Measurements from ENCODE around the gene NSUN6.
"Not testable (repeated sequence)": the region's sequence is repeated elsewhere in the genome, so short reads cannot be mapped to it uniquely, and the experiment has no call there.

Gene NSUN6

GRCh38 chr10:18610517-18610916, 40.9 kb downstream of the NSUN6 start:
- Histone ChIP-seq H3K4me1 (ENCODE audit: control insufficient read depth, insufficient read depth, low read length, unreplicated experiment) (peaks cover 50% of the 10 kb centered on the region), H3K79me2 (ENCODE audit: control insufficient read depth, insufficient read depth, low read length, unreplicated experiment) (no peaks in the 10 kb centered on the region), H3K4me3 (ENCODE audit: low read depth, low read length) (no peak overlapping the region), H3K27me3 (ENCODE audit: insufficient read depth, low read length) (no peaks in the 10 kb centered on the region), H2AFZ (ENCODE audit: low read length, unreplicated experiment) (peak overlapping the region; percentile 84), H3K36me3 (ENCODE audit: insufficient read depth, low read length) (peaks cover 7% of the 10 kb centered on the region; the same call in 1 of the 2 replicates), H3K27ac (ENCODE audit: low read depth, low read length) (peak overlapping the region; percentile 89)

- peaks cover 53% of the 10 kb centered on the region for H3K4me1 ChIP-seq (ENCODE audit: control insufficient read depth, insufficient read depth, low read length, unreplicated experiment)
- H3K27ac ChIP-seq (ENCODE audit: low read depth, low read length): peak overlapping the region; percentile 71
Observed at GRCh38 chr10:18608596-18608995, 42.8 kb downstream of the NSUN6 start.

GRCh38 chr10:18607503-18608378, 43.6 kb downstream of the NSUN6 start:
- no peaks in the 10 kb centered on the region for H3K79me2 ChIP-seq (ENCODE audit: control insufficient read depth, insufficient read depth, low read length, unreplicated experiment)
- 0 out of 2 replicates have a peak, but pooled peaks cover 3% of the 10 kb centered on the region for H3K36me3 ChIP-seq (ENCODE audit: insufficient read depth, low read length)
- peak overlapping the region; percentile 71 for H3K27ac ChIP-seq (ENCODE audit: low read depth, low read length)
- no peaks in the 10 kb centered on the region for H3K27me3 ChIP-seq (ENCODE audit: insufficient read depth, low read length)
- peaks cover 53% of the 10 kb centered on the region for H3K4me1 ChIP-seq (ENCODE audit: control insufficient read depth, insufficient read depth, low read length, unreplicated experiment)
- peak overlapping the region; percentile 17; the same call in 1 of the 2 replicates for H3K4me3 ChIP-seq (ENCODE audit: low read depth, low read length)
- no peak overlapping the region for H2AFZ ChIP-seq (ENCODE audit: low read length, unreplicated experiment)

More at GRCh38 chr10:18608596-18608995, 42.8 kb downstream of the NSUN6 start:
- Histone ChIP-seq H2AFZ (ENCODE audit: low read length, unreplicated experiment) (no peak overlapping the region), H3K4me3 (ENCODE audit: low read depth, low read length) (no peak overlapping the region), H3K27me3 (ENCODE audit: insufficient read depth, low read length) (no peaks in the 10 kb centered on the region), H3K36me3 (ENCODE audit: insufficient read depth, low read length) (peaks cover 7% of the 10 kb centered on the region; the same call in 1 of the 2 replicates), H3K79me2 (ENCODE audit: control insufficient read depth, insufficient read depth, low read length, unreplicated experiment) (no peaks in the 10 kb centered on the region)

- Histone ChIP-seq H2AFZ (ENCODE audit: low read length, unreplicated experiment) (no peak overlapping the region), H3K27me3 (ENCODE audit: insufficient read depth, low read length) (no peaks in the 10 kb centered on the region), H3K4me1 (ENCODE audit: control insufficient read depth, insufficient read depth, low read length, unreplicated experiment) (peaks cover 51% of the 10 kb centered on the region), H3K79me2 (ENCODE audit: control insufficient read depth, insufficient read depth, low read length, unreplicated experiment) (no peaks in the 10 kb centered on the region), H3K36me3 (ENCODE audit: insufficient read depth, low read length) (0 out of 2 replicates have a peak, but pooled peaks cover 3% of the 10 kb centered on the region), H3K4me3 (ENCODE audit: low read depth, low read length) (no peak overlapping the region), H3K27ac (ENCODE audit: low read depth, low read length) (peak overlapping the region; percentile 71)
Observed at GRCh38 chr10:18606051-18606695, 45.2 kb downstream of the NSUN6 start.

GRCh38 chr10:18601321-18601720, 50.1 kb downstream of the NSUN6 start:
- Histone ChIP-seq H3K36me3 (ENCODE audit: insufficient read depth, low read length) (0 out of 2 replicates have a peak, but pooled peaks cover 3% of the 10 kb centered on the region), H3K27ac (ENCODE audit: low read depth, low read length) (no peak overlapping the region), H3K27me3 (ENCODE audit: insufficient read depth, low read length) (no peaks in the 10 kb centered on the region), H3K4me1 (ENCODE audit: control insufficient read depth, insufficient read depth, low read length, unreplicated experiment) (peaks cover 12% of the 10 kb centered on the region), H3K79me2 (ENCODE audit: control insufficient read depth, insufficient read depth, low read length, unreplicated experiment) (no peaks in the 10 kb centered on the region), H3K4me3 (ENCODE audit: low read depth, low read length) (no peak overlapping the region), H2AFZ (ENCODE audit: low read length, unreplicated experiment) (no peak overlapping the region)

GRCh38 chr10:18599392-18599791, 52.0 kb downstream of the NSUN6 start:
- Histone ChIP-seq H3K4me3 (ENCODE audit: low read depth, low read length) (no peak overlapping the region), H3K27ac (ENCODE audit: low read depth, low read length) (no peak overlapping the region)

GRCh38 chr10:18594574-18595156, 56.7 kb downstream of the NSUN6 start:
- H3K27ac ChIP-seq (ENCODE audit: low read depth, low read length): no peak overlapping the region
- H3K4me3 ChIP-seq (ENCODE audit: low read depth, low read length): no peak overlapping the region
- H3K27me3 ChIP-seq (ENCODE audit: insufficient read depth, low read length): no peaks in the 10 kb centered on the region
- no peaks in the 10 kb centered on the region for H3K79me2 ChIP-seq (ENCODE audit: control insufficient read depth, insufficient read depth, low read length, unreplicated experiment)
- H3K4me1 ChIP-seq (ENCODE audit: control insufficient read depth, insufficient read depth, low read length, unreplicated experiment): no peaks in the 10 kb centered on the region
- H2AFZ ChIP-seq (ENCODE audit: low read length, unreplicated experiment): no peak overlapping the region
- H3K36me3 ChIP-seq (ENCODE audit: insufficient read depth, low read length): no peaks in the 10 kb centered on the region

More at GRCh38 chr10:18599392-18599791, 52.0 kb downstream of the NSUN6 start:
- no peaks in the 10 kb centered on the region for H3K27me3 ChIP-seq (ENCODE audit: insufficient read depth, low read length)
- no peaks in the 10 kb centered on the region for H3K79me2 ChIP-seq (ENCODE audit: control insufficient read depth, insufficient read depth, low read length, unreplicated experiment)
- H2AFZ ChIP-seq (ENCODE audit: low read length, unreplicated experiment): no peak overlapping the region
- no peaks in the 10 kb centered on the region for H3K36me3 ChIP-seq (ENCODE audit: insufficient read depth, low read length)
- H3K4me1 ChIP-seq (ENCODE audit: control insufficient read depth, insufficient read depth, low read length, unreplicated experiment): no peaks in the 10 kb centered on the region

- H3K27ac ChIP-seq (ENCODE audit: low read depth, low read length); H2AFZ ChIP-seq (ENCODE audit: low read length, unreplicated experiment); H3K4me3 ChIP-seq (ENCODE audit: low read depth, low read length); H3K27me3 ChIP-seq (ENCODE audit: insufficient read depth, low read length); H3K4me1 ChIP-seq (ENCODE audit: control insufficient read depth, insufficient read depth, low read length, unreplicated experiment); H3K79me2 ChIP-seq (ENCODE audit: control insufficient read depth, insufficient read depth, low read length, unreplicated experiment): not testable (repeated sequence)
- H3K36me3 ChIP-seq (ENCODE audit: insufficient read depth, low read length): peaks cover 11% of the 10 kb centered on the region; the same call in 1 of the 2 replicates
Observed at GRCh38 chr10:18591141-18591540, 60.2 kb downstream of the NSUN6 start.

- not testable (repeated sequence) for H3K4me1 ChIP-seq (ENCODE audit: control insufficient read depth, insufficient read depth, low read length, unreplicated experiment); H3K79me2 ChIP-seq (ENCODE audit: control insufficient read depth, insufficient read depth, low read length, unreplicated experiment); H3K27ac ChIP-seq (ENCODE audit: low read depth, low read length); H3K27me3 ChIP-seq (ENCODE audit: insufficient read depth, low read length); H2AFZ ChIP-seq (ENCODE audit: low read length, unreplicated experiment); H3K4me3 ChIP-seq (ENCODE audit: low read depth, low read length)
- peaks cover 15% of the 10 kb centered on the region; the same call in 1 of the 2 replicates for H3K36me3 ChIP-seq (ENCODE audit: insufficient read depth, low read length)
Observed at GRCh38 chr10:18586637-18587036, 64.8 kb downstream of the NSUN6 start.

- Histone ChIP-seq H3K36me3 (ENCODE audit: insufficient read depth, low read length) (peaks cover 26% of the 10 kb centered on the region; the same call in 1 of the 2 replicates), H2AFZ (ENCODE audit: low read length, unreplicated experiment) (no peak overlapping the region), H3K4me3 (ENCODE audit: low read depth, low read length) (no peak overlapping the region), H3K27me3 (ENCODE audit: insufficient read depth, low read length) (no peaks in the 10 kb centered on the region), H3K4me1 (ENCODE audit: control insufficient read depth, insufficient read depth, low read length, unreplicated experiment) (no peaks in the 10 kb centered on the region), H3K27ac (ENCODE audit: low read depth, low read length) (no peak overlapping the region), H3K79me2 (ENCODE audit: control insufficient read depth, insufficient read depth, low read length, unreplicated experiment) (no peaks in the 10 kb centered on the region)
Observed at GRCh38 chr10:18583575-18584270, 67.7 kb downstream of the NSUN6 start.

Measured in ACC112 (cell line).